ENCODE measurements around the gene TARS3. TPM values are rescaled to one million over a fixed set of nuclear protein-coding genes. Genes with fewer than 3 reads are reported as not detected.

Gene TARS3
- total RNA-seq, 2 experiments from 2014 or later = 8.4 to 10.1 TPM

GRCh38 chr15:101707983-101708382 is 16.3 kb downstream of the TARS3 start:
- ChIA-PET CTCF (no interaction called here), POLR2A (no interaction called here)

DNA sequence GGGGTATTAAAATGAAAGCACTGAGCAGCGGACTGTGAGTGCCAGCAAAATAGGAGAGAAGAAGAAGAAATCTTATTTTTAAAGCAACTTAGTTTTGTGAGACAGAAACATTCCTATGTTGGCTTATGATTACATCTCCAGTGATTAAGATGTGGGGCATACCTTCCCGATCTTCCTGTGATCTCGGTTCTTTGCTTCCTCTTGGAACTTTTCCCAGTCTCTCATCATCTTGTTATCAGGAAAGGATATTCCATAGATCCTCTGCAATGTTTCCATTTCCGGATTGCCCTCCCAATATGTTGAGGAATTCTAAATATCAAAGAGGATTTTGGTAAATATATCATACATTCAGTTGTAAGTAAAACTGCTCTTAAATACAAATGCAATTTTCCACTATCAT is 22.2 kb downstream of the TARS3 start:
- POLR2A ChIA-PET = no interaction called here
- CTCF ChIA-PET = no interaction called here

GRCh38 chr15:101698314-101698713 is 26.0 kb downstream of the TARS3 start:
- CTCF ChIA-PET = no interaction called here

GRCh38 chr15:101697488-101697887 is 26.8 kb downstream of the TARS3 start:
- ChIA-PET POLR2A (no interaction called here), CTCF (interaction anchor here (1.1 kb wide), 1 partner anchor 24 kb away, joined by 4 read pairs; no protein-coding TSS in a partner anchor)

More at GRCh38 chr15:101698314-101698713, 26.0 kb downstream of the TARS3 start:
- POLR2A ChIA-PET = no interaction called here

GRCh38 chr15:101696829-101697228 is 27.4 kb downstream of the TARS3 start:
- ChIA-PET CTCF (interaction anchor here (1.1 kb wide), 1 partner anchor 25 kb away, joined by 4 read pairs; no protein-coding TSS in a partner anchor), POLR2A (no interaction called here)

DNA sequence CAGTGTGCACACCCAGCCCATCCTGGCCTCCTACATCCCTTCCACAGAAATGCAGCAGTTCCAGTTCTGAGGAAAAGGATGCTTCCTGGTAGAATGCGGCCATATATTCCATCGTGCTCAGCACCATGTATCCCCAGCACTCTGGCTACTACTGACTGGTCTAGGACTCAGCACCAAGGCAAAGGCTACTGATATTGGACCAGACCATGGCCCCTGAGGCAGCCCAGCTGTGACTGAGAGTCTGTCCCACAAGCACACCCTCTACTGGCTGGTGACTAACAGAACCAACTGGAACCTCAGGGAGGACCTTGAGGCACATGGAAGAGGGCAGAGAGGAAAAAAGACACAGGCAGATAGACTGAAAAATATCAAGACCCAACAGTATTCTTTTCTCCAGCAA is 30.0 kb downstream of the TARS3 start:
- ChIA-PET CTCF (no interaction called here), POLR2A (no interaction called here)

GRCh38 chr15:101692801-101693598 is 31.3 kb downstream of the TARS3 start:
- ChIA-PET CTCF (no interaction called here), POLR2A (no interaction called here)

DNA sequence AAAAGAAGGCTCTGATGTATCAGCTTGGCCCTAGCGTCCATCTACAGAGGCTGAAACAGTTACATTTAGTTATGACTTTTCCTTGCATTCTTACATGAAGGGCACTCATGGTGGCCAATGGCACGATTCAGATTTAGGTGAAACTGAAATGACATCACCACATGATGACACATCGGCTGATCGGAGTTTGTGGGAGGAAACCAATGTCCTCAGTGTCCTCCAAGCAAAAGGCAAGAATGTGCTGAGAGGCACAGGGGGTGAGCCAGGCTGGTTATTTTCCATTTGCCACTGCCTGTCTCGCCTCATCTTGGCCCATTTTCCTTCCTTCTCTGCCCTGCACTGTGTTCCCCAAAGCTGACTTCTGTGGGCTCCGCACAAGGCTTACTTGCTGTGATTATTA is 34.4 kb downstream of the TARS3 start:
- CTCF ChIA-PET = no interaction called here
- POLR2A ChIA-PET = no interaction called here

- ChIA-PET POLR2A (no interaction called here), CTCF (no interaction called here)
Measured at GRCh38 chr15:101686718-101687117, 37.6 kb downstream of the TARS3 start.

DNA sequence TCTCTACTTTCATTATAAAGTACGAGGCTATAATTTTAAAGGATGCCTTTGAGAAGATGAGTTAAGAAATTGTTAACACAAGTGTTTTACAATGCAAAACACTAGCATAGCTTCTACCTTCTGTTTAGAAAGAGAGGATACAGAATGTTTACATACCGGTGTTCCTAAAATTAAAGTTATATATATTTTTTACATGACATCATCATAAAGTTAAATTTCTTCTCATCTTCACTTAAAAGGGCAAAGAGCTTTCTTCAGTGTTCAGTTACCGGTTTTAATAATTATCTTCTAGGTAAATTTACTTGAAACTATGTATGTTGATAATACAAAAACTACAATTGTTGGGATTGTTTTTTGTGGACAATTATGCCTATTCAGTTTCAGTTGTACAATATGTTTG is 39.4 kb downstream of the TARS3 start:
- CTCF ChIA-PET = no interaction called here

DNA sequence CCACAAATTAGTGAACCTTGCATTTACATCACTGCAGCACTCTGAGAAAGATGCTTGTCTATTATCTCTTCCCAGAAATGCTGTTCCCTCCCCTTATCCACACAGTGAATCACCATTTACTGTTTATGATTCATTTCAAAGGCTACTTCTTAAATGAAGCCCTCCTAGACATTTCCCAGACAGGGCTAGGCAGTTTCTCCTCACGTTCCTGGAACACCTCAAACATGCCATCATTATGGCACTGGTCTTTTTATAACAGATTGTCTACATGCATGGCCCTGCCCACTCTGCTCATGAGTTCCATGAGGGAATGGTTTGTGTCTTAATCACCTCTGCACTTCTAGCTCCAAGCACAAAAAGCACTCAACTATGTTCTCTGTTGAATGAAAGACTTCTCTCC is 39.9 kb downstream of the TARS3 start:
- ChIA-PET POLR2A (no interaction called here), CTCF (no interaction called here)

More for the DNA sequence above, 39.4 kb downstream of the TARS3 start:
- POLR2A ChIA-PET = no interaction called here

- POLR2A ChIA-PET = no interaction called here
- CTCF ChIA-PET = no interaction called here
Measured at GRCh38 chr15:101679806-101680205, 44.5 kb downstream of the TARS3 start.

DNA sequence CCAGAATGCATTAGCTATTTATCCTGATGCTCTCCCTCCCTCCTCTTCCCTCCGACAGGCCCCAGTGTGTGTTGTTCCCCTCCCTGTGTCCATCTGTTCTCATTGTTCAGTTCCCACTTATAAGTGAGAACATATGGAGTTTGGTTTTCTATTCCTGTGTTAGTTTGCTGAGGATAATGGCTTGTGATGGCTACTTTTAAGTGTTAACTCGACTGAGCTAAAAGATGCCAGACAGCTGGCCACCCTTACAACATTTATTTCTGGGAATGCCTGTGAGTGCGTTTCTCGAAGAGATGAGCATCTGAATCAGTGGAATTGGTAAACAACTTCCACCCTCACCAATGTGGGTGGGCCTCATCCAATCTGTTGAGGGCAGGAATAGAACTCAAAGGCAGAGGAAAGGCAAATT is 47.3 kb downstream of the TARS3 start:
- POLR2A ChIA-PET = interaction anchor here (0.6 kb wide), 1 partner anchor 19 kb away, joined by 7 read pairs; no protein-coding TSS in a partner anchor
- CTCF ChIA-PET = no interaction called here

- ChIA-PET CTCF (no interaction called here), POLR2A (no interaction called here)
Measured at GRCh38 chr15:101675796-101676582, 48.3 kb downstream of the TARS3 start.

GRCh38 chr15:101675015-101675414 is 49.3 kb downstream of the TARS3 start:
- ChIA-PET CTCF (no interaction called here), POLR2A (no interaction called here)

GRCh38 chr15:101672298-101672697 is 52.0 kb downstream of the TARS3 start:
- CTCF ChIA-PET = no interaction called here
- POLR2A ChIA-PET = no interaction called here

DNA sequence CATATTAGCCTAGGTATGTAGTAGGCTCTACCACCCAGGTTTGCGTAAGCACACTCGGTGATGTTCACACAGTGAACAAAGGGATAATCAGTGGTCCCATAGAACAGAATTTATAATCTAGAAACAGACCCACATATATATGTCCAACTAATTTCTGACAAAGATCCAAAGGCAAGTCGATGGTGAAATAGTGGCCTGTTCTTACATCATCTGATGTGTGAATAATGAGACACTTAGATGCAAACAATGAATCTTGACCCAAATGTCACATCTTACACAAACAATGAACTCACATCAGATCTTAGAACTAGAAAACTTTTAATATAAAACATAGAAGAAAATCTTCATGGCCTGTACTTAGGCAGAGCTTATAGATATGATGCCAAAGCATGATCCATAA is 54.5 kb downstream of the TARS3 start:
- CTCF ChIA-PET = no interaction called here
- POLR2A ChIA-PET = no interaction called here

DNA sequence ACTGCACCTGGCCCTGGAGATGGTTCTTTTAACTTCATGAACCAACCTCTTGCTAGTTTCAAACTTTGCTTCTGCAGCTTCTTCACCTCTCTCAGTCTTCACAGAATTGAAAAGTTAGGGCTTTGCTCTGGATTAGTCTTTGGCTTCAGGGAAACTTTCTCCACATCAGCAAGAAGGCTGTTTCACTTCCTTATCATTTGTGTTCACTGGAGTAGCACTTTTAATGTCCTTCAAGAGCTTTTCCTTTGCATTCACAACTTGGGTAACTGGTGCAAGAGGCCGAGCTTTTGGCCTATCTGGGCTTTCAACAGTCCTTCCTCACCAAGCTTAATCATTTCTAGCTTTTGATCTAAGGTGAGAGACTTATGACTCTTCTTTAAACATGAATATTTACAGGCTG is 56.4 kb downstream of the TARS3 start:
- ChIA-PET POLR2A (no interaction called here), CTCF (no interaction called here)

DNA sequence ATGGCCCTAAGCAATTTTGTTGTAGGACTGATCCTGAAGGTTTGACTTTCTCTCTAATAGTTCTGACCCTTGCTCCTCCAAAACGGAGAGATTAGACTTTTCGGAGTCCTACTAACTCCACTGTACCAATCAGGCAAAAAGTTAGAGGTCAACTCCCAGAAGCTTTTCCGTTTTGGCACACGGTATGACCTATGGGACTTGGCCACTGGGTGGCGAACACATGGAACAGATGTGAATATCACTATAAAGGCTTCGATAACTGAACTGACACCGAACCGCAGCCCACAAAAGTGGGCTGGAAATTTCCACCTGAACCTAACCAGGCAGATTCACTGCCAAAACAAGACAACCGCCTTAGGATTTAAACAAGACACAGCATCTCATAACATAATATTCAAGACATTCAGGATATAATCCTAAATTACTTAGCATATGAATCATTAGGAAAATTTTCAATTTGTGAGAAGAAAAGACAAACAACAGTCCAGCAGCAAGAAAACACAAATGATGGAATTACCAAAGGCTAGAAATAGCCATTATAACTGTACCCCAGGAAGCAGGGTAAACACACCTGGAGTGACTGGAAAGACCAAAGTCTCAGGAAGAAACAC is 59.9 kb downstream of the TARS3 start:
- ChIA-PET CTCF (no interaction called here), POLR2A (no interaction called here)

- POLR2A ChIA-PET = no interaction called here
- CTCF ChIA-PET = no interaction called here
Measured at GRCh38 chr15:101662203-101662602, 62.1 kb downstream of the TARS3 start.

- ChIA-PET CTCF (no interaction called here), POLR2A (no interaction called here)
Measured at GRCh38 chr15:101660005-101660404, 64.3 kb downstream of the TARS3 start.

All from activated CD8-positive, alpha-beta memory T cell treated with anti-CD3 and anti-CD28 coated beads for 36 hours (primary cell).